Measurements from ENCODE around the gene BCAR3. TPM values are rescaled to one million over a fixed set of nuclear protein-coding genes. Genes with fewer than 3 reads are reported as not detected.

BCAR3 gene
- total and polyA plus RNA-seq, 2 of the 4 experiments (the other 2 are of a cell fraction) = 41.4 to 46.4 TPM

GRCh38 chr1:93628681-93629080 is 53.0 kb downstream of the BCAR3 start:
- no peak for ATAC-seq (ENCODE audit: low read depth)
- Histone ChIP-seq H2AK9ac (replicated peaks; ENCODE audit: low read depth, low read length, poor library complexity) (no peak overlapping the region), H4K91ac (ENCODE audit: insufficient read depth, low read depth, low read length) (no peak overlapping the region), H3K14ac (replicated peaks; ENCODE audit: low read depth, low read length) (peak overlapping the region; percentile 64; the same call in 1 of the 2 replicates), H3K79me1 (ENCODE audit: low read depth in 1 of 2, low read length in 2 of 2) (peaks cover 27 to 84% of the 10 kb centered on the region in 2 experiments), H3K56ac (ENCODE audit: extremely low read depth, insufficient read depth, low read length) (no peak overlapping the region), H3K27me3 (ENCODE audit: control insufficient read depth, insufficient read depth, low read length) (no peaks in the 10 kb centered on the region), H3K4me1 (ENCODE audit: control insufficient read depth, insufficient read depth, low read length) (peaks cover 17% of the 10 kb centered on the region), H2AFZ (replicated peaks; ENCODE audit: low read length, poor library complexity) (no peak overlapping the region), H2BK5ac (ENCODE audit: low read depth, low read length, poor library complexity, severe bottlenecking) (peak overlapping the region; percentile 45), H4K5ac (ENCODE audit: low read depth, low read length) (no peak overlapping the region; the same call in 1 of the 2 replicates), H3K9me1 (ENCODE audit: insufficient read depth, low read length) (peaks cover 27% of the 10 kb centered on the region), H3K18ac (ENCODE audit: low read depth, low read length) (no peak overlapping the region; the same call in 1 of the 2 replicates), H2BK20ac (ENCODE audit: low read depth, low read length) (no peak overlapping the region), H3K4ac (ENCODE audit: low read depth, low read length) (peak overlapping the region; percentile 59; the same call in 1 of the 2 replicates), H3K36me3 (ENCODE audit: control insufficient read depth, insufficient read depth, low read length) (peaks cover 5% of the 10 kb centered on the region), H2BK120ac (ENCODE audit: low read depth, low read length) (0 out of 2 replicates have a peak overlapping the region, but pooled peaks have one; percentile 31), H3K9me3 (ENCODE audit: control insufficient read depth, insufficient read depth, low read length) (no peaks in the 10 kb centered on the region), H2BK15ac (ENCODE audit: low read depth, low read length) (0 out of 3 replicates have a peak overlapping the region, but pooled peaks have one; percentile 45), H3K4me3 (ENCODE audit: insufficient read depth, low read depth, low read length) (no peak overlapping the region), H4K20me1 (ENCODE audit: insufficient read depth, low read length) (peaks cover 60% of the 10 kb centered on the region), H3K23ac (ENCODE audit: low read depth, low read length) (peak overlapping the region; percentile 83; the same call in 1 of the 2 replicates), H2AK5ac (ENCODE audit: low read depth, low read length) (peak overlapping the region; percentile 89; the same call in 1 of the 2 replicates), H3K27ac (ENCODE audit: insufficient read depth, low read length) (no peak overlapping the region), H3K4me2 (ENCODE audit: low read depth, low read length) (no peak overlapping the region), H4K8ac (ENCODE audit: low read depth in 2 of 2, low read length in 2 of 2) (peak overlapping the region in 1 of 2 experiments; percentile 16; a peak in 1 of 4 replicates), H3K9ac (ENCODE audit: low read depth, low read length) (no peak overlapping the region)
- intact Hi-C loops (cut with micrococcal nuclease) = loop anchor here (1.0 to 2.0 kb wide), 4 partner anchors 52 to 216 kb away; no protein-coding TSS in a partner anchor
- no peak for TF ChIP-seq CEBPB (IDR thresholded peaks at IDR 0.05; ENCODE audit: low read depth, low read length)
- TF ChIP-seq BHLHE40 (IDR thresholded peaks at IDR 0.05; ENCODE audit: low read depth, low read length) = no peak
- no peak for TF ChIP-seq CHD1 (IDR thresholded peaks at IDR 0.05; ENCODE audit: low read depth, low read length)
- no peak for TF ChIP-seq MAFK (IDR thresholded peaks at IDR 0.05; ENCODE audit: low read depth, low read length)
- TF ChIP-seq RCOR1 (IDR thresholded peaks at IDR 0.05; ENCODE audit: insufficient replicate concordance, low read length) = no peak
- no peak for TF ChIP-seq SMC3 (IDR thresholded peaks at IDR 0.05; ENCODE audit: low read depth, low read length)
- TF ChIP-seq ELK1 (IDR thresholded peaks at IDR 0.05; ENCODE audit: borderline replicate concordance, low read depth, low read length) = no peak
- no peak for TF ChIP-seq NFE2L2 (IDR thresholded peaks at IDR 0.05; ENCODE audit: low read depth, low read length)
- no peak for TF ChIP-seq MXI1 (IDR thresholded peaks at IDR 0.05; ENCODE audit: borderline replicate concordance, low read depth, low read length)
- TF ChIP-seq MAZ (IDR thresholded peaks at IDR 0.05; ENCODE audit: borderline replicate concordance, low read depth, low read length) = no peak
- no peak for TF ChIP-seq RFX5 (IDR thresholded peaks at IDR 0.05; ENCODE audit: low read depth, low read length)
- no peak for TF ChIP-seq RAD21 (IDR thresholded peaks at IDR 0.05; ENCODE audit: low read length)
- no peak for TF ChIP-seq USF2 (IDR thresholded peaks at IDR 0.05; ENCODE audit: low read depth, low read length)
- TF ChIP-seq, protein P1, sequence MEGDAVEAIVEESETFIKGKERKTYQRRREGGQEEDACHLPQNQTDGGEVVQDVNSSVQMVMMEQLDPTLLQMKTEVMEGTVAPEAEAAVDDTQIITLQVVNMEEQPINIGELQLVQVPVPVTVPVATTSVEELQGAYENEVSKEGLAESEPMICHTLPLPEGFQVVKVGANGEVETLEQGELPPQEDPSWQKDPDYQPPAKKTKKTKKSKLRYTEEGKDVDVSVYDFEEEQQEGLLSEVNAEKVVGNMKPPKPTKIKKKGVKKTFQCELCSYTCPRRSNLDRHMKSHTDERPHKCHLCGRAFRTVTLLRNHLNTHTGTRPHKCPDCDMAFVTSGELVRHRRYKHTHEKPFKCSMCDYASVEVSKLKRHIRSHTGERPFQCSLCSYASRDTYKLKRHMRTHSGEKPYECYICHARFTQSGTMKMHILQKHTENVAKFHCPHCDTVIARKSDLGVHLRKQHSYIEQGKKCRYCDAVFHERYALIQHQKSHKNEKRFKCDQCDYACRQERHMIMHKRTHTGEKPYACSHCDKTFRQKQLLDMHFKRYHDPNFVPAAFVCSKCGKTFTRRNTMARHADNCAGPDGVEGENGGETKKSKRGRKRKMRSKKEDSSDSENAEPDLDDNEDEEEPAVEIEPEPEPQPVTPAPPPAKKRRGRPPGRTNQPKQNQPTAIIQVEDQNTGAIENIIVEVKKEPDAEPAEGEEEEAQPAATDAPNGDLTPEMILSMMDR (conservative IDR thresholded peaks at IDR 0.05; ENCODE audit: low read depth, low read length) = no peak
- TF ChIP-seq FOS (IDR thresholded peaks at IDR 0.05; ENCODE audit: low read depth, low read length) = no peak
- in situ Hi-C loops (cut with MboI; ENCODE audit: low sequenced_read_pairs) = loop anchor here (10.0 kb wide), 1 partner anchor 184 kb away; the partner anchor contains the start of gene FNBP1L
- no peak for DNase-seq
- CTCF ChIA-PET = interaction anchor here (0.6 to 2.6 kb wide), 19 partner anchors 11 to 589 kb away, joined by 3 to 38 read pairs (median 5); partner anchors contain the start of gene BCAR3
- no TSS peak for BruUV-seq (replicated peaks)
- no CpG with 5 or more reads among the region's 3 CpGs for WGBS, 2 experiments (ENCODE audit: extremely low coverage in 2 of 2, insufficient read length in 1 of 2)
- POLR2A ChIA-PET (ENCODE audit: unreplicated experiment) = no interaction called here
- dilution Hi-C loops (cut with HindIII; ENCODE audit: low sequenced_read_pairs, unreplicated experiment) = no loop called here

Measured in IMR-90 (cell line).